ENCODE data around the gene LHX3.

DNA sequence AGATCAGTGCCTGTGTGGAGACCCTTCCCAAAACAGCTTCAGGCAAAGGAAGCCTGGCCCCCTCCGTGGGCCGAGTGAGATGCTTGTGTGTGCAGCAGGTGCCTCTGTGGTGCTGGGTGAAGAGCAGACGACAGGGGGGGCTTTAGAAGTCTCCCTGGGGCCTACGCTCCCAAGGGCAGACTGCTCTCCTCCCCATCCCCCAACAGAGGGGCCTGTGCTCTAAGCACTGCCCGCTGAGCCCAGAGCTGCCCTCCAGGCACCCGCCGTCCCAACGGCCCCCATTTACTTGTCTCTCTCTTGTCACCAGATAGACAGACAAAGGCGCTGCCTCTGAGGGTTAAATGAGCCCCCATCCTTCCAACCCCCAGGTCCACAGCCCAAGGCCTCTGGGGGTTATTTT is 2.7 kb upstream of the LHX3 start:
- no peak for TF ChIP-seq EZH2 (IDR thresholded peaks at IDR 0.05; ENCODE audit: low read length, unreplicated experiment)
- TF ChIP-seq, protein P1, sequence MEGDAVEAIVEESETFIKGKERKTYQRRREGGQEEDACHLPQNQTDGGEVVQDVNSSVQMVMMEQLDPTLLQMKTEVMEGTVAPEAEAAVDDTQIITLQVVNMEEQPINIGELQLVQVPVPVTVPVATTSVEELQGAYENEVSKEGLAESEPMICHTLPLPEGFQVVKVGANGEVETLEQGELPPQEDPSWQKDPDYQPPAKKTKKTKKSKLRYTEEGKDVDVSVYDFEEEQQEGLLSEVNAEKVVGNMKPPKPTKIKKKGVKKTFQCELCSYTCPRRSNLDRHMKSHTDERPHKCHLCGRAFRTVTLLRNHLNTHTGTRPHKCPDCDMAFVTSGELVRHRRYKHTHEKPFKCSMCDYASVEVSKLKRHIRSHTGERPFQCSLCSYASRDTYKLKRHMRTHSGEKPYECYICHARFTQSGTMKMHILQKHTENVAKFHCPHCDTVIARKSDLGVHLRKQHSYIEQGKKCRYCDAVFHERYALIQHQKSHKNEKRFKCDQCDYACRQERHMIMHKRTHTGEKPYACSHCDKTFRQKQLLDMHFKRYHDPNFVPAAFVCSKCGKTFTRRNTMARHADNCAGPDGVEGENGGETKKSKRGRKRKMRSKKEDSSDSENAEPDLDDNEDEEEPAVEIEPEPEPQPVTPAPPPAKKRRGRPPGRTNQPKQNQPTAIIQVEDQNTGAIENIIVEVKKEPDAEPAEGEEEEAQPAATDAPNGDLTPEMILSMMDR (conservative IDR thresholded peaks at IDR 0.05; ENCODE audit: low read depth, low read length) = no peak
- no peak for TF ChIP-seq EZH2phosphoT487 (IDR thresholded peaks at IDR 0.05; ENCODE audit: borderline replicate concordance, low read length)
